Measurements from ENCODE around the gene SLC8A2. TPM values are rescaled to one million over a fixed set of nuclear protein-coding genes. Genes with fewer than 3 reads are reported as not detected.

The SLC8A2 gene
- total RNA-seq, 2 experiments from 2014 or later = 0.37 to 0.38 TPM

DNA sequence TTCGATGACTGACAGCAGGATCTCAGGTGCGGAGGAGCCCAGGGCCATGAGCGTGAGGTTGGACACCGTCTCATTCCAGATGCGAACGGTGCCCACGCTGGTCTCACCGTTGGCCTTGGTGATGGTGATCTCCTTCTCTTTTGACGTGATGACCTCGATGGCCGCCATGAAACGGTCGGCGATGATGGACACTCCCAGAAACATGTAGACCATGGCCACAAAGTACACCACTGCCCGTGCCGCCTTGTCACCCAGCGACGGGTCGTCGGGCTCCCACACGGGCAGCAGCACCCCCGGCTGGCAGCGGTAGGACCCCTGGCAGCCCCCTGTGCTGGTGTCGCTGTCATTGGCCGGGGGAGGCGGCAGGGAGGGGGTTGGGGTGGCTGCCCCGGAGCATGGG, 5.7 kb downstream of the SLC8A2 start:
- H3K9me3 Mint-ChIP-seq = no peaks in the 10 kb centered on the region
- DNase-seq = no peak
- H3K4me1 Mint-ChIP-seq = peaks cover 5% of the 10 kb centered on the region
- peaks cover 72% of the 10 kb centered on the region for H3K27me3 Mint-ChIP-seq
- no peak overlapping the region for H3K27ac Mint-ChIP-seq
- no peaks in the 10 kb centered on the region for H3K36me3 Mint-ChIP-seq
- no peak overlapping the region for H3K4me3 Mint-ChIP-seq

DNA sequence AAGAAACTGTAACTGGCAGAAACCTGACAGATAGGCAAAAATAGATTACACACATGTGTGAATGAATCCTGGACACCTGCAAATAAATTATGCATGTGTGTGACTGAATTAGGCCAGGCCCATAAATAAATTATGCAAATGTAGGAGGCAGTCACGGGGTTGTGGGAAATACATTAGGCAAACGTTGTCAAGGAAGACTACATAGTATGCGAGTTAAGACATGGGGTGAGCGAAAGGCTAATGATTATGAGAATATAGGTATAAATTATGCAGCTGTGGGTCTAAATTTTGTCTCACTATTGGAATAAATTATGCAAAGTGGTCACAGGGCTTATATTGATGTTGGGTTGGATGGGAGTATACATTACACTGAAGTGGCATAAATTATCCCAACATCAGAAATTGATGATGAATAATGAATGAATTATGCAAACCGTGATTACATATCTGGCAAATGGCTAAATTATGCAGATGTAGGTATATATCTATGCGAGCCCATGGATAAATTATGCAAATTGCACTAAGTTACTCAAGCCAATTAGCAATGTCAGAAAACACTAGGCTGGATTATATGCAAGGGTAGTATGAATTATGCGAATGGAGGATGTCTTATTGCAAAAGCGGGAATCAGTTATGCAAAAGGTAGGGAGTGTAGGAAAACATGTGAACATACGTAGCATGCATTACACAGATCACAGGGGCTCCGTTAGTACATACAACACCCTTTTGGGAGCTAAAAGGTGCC, 6.8 kb downstream of the SLC8A2 start:
- peaks cover 61% of the 10 kb centered on the region for H3K27me3 Mint-ChIP-seq
- no peaks in the 10 kb centered on the region for H3K36me3 Mint-ChIP-seq
- H3K4me3 Mint-ChIP-seq = no peak overlapping the region
- no peak for DNase-seq
- H3K4me1 Mint-ChIP-seq = peaks cover 5% of the 10 kb centered on the region
- H3K27ac Mint-ChIP-seq = no peak overlapping the region
- H3K9me3 Mint-ChIP-seq = no peaks in the 10 kb centered on the region

DNA sequence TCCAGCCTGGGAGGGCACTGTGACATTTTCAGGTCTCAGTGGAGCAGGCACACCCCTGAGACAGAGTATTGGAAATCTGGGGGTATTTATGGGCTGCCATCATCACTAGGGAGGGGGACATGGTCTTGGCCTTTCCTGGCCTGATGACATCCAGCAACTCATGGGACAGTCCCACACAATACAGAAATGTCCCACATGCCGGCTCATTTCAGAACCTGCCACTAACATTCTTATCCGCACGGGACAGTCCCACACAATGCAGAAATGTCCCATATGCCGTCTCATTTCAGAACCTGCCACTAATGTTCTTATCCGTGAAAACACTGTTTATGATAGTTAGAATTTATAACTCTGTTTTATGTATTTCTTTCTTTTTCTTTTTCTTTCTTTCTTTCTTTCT, 9.8 kb downstream of the SLC8A2 start:
- Mint-ChIP-seq H3K36me3 (peaks cover 2% of the 10 kb centered on the region), H3K27me3 (peaks cover 33% of the 10 kb centered on the region), H3K27ac (no peak overlapping the region), H3K9me3 (no peaks in the 10 kb centered on the region), H3K4me1 (no peaks in the 10 kb centered on the region), H3K4me3 (no peak overlapping the region)
- no peak for DNase-seq

DNA sequence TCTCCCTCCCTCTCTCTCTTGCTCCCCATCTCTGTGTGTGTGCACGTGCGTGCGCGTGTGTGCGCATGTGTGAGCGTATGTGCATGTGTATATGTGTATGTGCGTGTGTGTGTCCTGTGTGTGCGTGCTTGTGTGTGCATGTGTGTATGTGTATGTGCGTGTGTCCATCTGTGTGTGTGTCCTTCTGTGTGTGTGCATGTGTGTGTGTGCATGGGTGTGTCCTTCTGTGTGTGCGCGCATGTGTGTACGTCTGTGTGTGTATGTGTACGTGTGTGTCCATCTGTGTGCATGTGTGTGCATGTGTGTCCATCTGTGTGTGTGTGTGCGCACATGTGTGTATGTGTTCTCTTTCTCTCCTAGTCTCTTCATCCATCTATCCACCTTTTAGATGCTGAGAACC, 12.2 kb downstream of the SLC8A2 start:
- no peaks in the 10 kb centered on the region for H3K4me1 Mint-ChIP-seq
- no peaks in the 10 kb centered on the region for H3K9me3 Mint-ChIP-seq
- peaks cover 2% of the 10 kb centered on the region for H3K36me3 Mint-ChIP-seq
- H3K27ac Mint-ChIP-seq = no peak overlapping the region
- no peak overlapping the region for H3K4me3 Mint-ChIP-seq
- no peak for DNase-seq
- peaks cover 36% of the 10 kb centered on the region for H3K27me3 Mint-ChIP-seq

DNA sequence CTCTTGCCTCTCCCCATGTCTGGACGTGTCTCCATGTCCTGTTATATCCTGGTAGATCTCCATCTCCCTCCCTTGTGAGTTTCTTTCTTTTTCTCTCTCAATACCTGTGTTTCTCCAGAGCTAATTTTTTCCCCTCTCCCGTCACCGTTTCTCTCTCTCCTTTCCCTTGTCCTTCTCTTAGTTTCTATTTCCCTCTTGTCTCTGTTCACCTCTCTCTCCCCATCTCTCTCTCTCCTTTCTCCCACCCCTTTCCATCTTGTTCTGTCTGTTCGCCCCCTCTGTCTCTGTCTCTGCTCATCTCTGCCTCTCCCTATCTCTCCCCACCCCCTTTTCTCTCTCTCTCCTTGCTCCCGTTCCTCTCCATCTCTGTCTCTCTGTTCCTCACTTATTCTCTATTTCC, 13.0 kb downstream of the SLC8A2 start:
- Mint-ChIP-seq H3K36me3 (peaks cover 2% of the 10 kb centered on the region), H3K4me3 (no peak overlapping the region), H3K9me3 (no peaks in the 10 kb centered on the region), H3K27me3 (peaks cover 37% of the 10 kb centered on the region), H3K4me1 (no peaks in the 10 kb centered on the region), H3K27ac (no peak overlapping the region)
- no peak for DNase-seq

DNA sequence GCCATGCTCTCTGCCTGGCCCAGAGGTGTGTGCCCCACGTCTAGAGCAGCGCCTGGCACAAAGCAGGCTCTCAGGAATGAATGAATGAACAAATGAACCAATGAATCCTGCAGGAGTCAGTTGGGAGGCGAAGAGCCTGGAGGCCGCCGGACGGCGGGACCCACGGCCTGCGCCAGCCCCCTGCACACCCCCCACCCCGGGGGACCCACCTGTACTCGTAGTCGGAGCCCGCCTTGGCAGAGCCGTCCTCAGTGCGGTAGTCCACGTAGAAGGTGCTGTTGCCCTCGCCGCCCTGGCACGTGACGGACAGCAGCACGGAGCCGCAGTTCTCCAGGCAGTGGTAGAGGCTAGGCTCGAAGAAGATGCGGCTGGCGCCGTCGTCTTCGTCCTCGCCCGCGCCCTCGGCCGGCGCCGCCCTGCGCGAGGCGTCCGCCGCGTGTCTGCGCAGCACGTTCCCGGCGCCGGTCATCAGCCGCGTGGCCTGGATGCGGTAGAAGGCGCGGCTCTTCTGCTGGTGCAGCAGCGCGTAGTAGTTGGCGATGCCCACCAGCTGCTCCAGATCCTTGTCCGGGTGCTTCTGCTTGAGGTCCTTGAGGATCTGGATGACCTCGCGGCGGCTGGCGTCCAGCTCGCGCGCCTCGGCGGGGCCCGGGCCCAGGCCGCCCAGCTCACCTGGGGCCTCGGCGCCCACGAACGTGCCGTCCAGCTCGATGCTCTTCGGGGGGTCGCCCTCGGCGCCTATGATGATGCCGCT, 14.8 kb downstream of the SLC8A2 start:
- Mint-ChIP-seq H3K27ac (no peak overlapping the region), H3K4me3 (no peak overlapping the region), H3K27me3 (peaks cover 29% of the 10 kb centered on the region), H3K4me1 (no peaks in the 10 kb centered on the region), H3K9me3 (no peaks in the 10 kb centered on the region), H3K36me3 (peaks cover 2% of the 10 kb centered on the region)
- DNase-seq = no peak

DNA sequence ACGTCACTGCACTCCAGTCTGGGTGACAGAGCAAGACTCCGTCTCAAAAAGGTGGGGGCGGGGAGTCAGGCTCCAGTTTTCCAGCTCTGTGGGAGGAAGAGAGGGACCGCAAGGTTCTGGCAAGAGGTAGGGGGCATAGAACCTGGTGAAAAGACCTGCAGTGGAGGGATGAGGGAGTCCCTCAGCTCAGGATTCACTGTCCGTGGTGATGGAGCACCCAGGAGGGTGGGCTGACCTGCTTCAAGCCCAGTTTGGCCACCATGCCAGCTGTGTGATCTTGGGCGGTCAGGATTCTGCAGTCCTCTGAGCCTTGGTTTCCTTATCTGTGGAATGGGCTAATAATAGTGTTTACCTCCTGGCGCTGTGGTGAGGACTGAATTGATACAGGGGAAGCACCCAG, 21.2 kb downstream of the SLC8A2 start:
- Mint-ChIP-seq H3K4me1 (peaks cover 15% of the 10 kb centered on the region), H3K4me3 (no peak overlapping the region), H3K9me3 (peaks cover 5% of the 10 kb centered on the region), H3K27me3 (peaks cover 50% of the 10 kb centered on the region), H3K36me3 (peaks cover 2% of the 10 kb centered on the region), H3K27ac (no peak overlapping the region)
- no peak for DNase-seq

DNA sequence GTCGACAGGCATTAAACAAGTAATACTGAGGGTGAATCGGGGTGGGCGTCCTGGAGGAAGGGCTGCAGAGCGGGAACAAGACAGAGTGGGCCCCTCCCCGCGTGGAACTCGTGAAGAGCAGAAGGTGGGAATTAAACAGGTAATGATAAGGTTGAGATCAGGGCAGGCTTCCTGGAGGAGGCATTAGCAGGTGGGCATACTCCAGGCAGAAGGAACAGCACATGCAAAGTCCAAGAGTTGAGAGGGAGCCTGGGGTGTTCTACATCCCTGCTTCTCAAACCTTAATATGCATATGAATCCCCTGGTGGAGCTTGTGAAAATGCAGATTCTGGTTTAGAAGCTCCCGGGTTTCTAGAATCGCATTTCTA, 23.3 kb downstream of the SLC8A2 start:
- no peak for DNase-seq
- Mint-ChIP-seq H3K27ac (no peak overlapping the region), H3K4me1 (peaks cover 26% of the 10 kb centered on the region), H3K27me3 (peaks cover 60% of the 10 kb centered on the region), H3K4me3 (no peak overlapping the region), H3K36me3 (peaks cover 2% of the 10 kb centered on the region), H3K9me3 (peaks cover 5% of the 10 kb centered on the region)

DNA sequence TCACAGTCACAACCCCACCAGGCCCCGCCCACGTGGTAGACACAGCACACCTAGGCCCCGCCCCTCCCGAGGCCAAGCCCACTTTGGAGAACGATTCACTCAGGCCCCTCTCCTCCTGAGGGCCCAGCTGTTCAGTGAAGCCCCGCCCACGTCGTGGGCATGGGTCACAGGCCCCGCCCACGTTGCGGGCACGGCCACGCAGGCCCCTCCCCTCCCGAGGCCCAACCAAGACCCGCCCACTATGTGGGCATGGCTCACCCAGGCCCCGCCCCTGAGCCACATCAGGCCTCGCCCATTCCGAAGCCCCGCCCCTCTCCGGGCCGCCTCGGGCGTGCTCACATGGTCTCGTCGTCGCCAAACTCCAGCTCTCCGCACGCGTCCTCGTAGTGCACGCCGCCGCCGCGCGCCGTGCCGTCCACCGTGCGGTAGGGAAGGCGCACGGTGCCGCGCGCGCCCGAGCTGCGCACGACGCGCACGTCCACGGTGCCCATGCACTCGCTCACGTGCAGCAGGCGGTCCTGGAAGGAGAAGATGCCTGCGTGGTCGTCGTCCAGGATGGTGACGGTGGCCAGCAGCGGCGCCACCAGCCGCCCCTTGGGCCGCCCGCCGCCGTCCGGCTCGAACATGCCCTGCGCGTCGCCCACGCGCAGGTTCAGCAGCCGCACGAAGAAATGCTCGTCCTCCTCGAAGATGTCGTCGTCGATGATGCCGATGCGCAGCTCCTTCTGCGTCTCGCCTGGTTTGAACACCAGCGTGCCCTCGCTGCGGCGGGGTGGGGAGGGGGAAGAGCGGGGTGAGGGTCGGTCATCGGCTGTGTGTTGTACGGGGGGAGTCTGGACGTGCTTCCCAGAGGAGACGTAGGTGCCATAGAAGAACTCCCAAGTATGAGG, 24.0 kb downstream of the SLC8A2 start:
- no peak overlapping the region for H3K27ac Mint-ChIP-seq
- H3K4me1 Mint-ChIP-seq = peaks cover 27% of the 10 kb centered on the region
- H3K4me3 Mint-ChIP-seq = peak overlapping the region; percentile 52
- peaks cover 5% of the 10 kb centered on the region for H3K9me3 Mint-ChIP-seq
- H3K36me3 Mint-ChIP-seq = peaks cover 2% of the 10 kb centered on the region
- DNase-seq = peak; percentile 79
- H3K27me3 Mint-ChIP-seq = peaks cover 66% of the 10 kb centered on the region

DNA sequence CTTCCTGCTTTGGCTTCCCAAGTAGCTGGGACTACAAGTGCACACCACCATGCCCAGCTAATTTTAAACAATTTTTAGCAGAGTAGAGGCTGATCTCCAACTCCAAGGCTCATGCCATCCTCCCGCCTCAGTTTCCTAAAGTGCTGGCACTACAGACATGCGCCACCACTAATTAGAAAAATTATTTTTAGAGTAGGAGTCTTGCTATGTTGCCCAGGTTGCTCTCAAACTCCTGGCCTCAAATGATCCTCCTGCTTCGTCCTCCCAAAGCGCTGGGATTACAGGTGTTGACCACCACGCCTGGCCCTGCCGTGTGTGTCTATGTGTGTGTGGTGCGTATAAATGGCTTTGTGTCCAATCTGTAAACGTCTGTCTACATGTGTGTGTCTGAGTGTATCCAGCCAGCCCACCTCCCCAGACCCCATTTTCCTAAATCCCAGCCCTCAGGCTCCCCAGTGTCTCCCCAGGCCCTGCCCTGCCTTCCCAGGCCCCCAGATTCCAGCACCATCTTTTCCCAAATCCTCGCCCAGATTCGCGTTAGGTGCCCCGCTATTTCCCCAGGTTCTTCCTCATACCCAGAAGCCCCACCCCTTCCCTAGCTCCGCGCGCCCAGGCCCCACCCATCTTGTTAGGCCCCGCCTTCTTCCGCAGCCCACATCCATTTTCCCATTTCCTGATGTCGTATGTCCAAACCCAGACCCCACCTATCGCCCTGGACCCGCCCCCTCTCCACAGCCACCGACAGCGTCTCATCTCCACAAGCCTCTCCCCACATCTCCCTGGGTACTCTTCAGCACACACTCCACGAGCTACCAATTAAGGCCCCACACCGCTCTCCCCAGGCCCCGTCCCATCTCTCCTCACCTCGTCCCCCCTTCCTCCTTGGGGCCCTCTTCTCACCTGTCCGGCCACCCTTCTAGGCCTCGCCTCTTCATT, 24.9 kb downstream of the SLC8A2 start:
- Mint-ChIP-seq H3K36me3 (peaks cover 2% of the 10 kb centered on the region), H3K4me1 (peaks cover 27% of the 10 kb centered on the region), H3K9me3 (peaks cover 5% of the 10 kb centered on the region), H3K27ac (no peak overlapping the region), H3K4me3 (peak overlapping the region; percentile 52), H3K27me3 (peaks cover 70% of the 10 kb centered on the region)
- peak; percentile 35 for DNase-seq

DNA sequence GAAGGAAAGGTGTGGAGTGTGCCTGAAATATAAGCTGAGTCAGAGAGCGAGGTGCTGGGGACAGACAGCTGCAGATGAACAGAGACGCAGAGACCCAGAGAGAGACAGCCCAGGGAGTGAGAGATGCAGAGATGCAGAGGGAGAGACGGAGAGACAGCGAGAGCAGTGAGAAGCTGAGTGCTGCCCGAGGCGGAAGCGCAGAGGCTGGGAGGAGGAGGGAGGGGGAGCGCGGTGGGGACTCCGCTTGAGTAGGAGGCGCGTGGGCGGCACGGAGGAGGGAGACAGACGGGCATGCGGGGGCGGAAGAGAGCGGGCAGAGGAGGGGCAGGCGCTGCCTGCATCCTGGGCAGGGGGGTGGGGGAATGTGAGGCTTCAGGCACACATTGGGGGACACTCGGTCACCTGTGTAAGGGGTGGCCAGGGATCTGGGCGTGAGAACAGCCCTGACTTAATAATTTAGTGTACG, 25.7 kb downstream of the SLC8A2 start:
- H3K9me3 Mint-ChIP-seq = peaks cover 5% of the 10 kb centered on the region
- peak overlapping the region; percentile 59 for H3K4me3 Mint-ChIP-seq
- DNase-seq = peak; percentile 39
- H3K27ac Mint-ChIP-seq = no peak overlapping the region
- H3K4me1 Mint-ChIP-seq = peaks cover 27% of the 10 kb centered on the region
- peaks cover 76% of the 10 kb centered on the region for H3K27me3 Mint-ChIP-seq
- peaks cover 2% of the 10 kb centered on the region for H3K36me3 Mint-ChIP-seq

DNA sequence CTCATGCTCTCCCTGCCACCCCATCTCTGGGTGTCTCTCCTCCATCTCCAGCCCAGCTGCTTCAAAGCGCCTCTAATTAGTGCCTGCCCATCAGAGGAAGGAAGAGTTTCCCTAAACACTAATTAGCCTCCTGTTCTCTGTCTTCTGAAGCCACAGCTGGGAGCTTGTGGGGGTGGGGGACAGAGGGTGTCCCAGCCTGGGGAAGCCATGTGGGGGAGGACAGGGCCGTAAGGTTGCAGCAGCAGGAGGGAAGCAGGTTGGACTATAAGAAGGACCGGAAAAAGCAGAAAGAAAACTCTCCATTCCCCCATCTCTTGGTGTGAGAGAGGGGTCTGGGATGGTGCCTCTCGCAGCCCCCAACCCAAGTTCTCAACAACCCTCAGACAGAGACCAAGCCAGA, 26.2 kb downstream of the SLC8A2 start:
- Mint-ChIP-seq H3K4me3 (peak overlapping the region; percentile 59), H3K36me3 (peaks cover 2% of the 10 kb centered on the region), H3K27me3 (peaks cover 78% of the 10 kb centered on the region), H3K27ac (no peak overlapping the region), H3K9me3 (peaks cover 5% of the 10 kb centered on the region), H3K4me1 (peaks cover 27% of the 10 kb centered on the region)
- no peak for DNase-seq

DNA sequence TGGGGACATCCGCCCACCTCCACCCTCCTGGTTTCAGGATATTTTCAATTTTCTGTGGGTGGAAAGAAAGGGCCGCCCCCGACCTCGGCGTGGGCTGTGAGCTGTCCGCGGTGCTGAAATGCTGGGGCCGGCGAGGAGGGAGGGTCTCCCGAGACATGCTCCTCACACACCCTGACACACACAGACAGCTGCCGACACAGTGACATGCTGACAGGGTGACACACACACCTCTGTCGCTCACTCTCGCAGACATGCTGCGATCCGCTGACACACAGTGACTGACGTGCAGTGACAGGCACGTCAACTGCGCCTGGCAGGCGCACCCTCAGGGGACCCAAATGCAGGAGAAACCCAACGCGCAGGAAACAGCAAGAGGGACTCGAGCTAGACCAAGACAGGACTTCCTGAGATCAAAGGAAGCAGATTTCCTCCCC, 27.3 kb downstream of the SLC8A2 start:
- H3K4me1 Mint-ChIP-seq = peaks cover 27% of the 10 kb centered on the region
- peaks cover 78% of the 10 kb centered on the region for H3K27me3 Mint-ChIP-seq
- H3K4me3 Mint-ChIP-seq = no peak overlapping the region
- no peak overlapping the region for H3K27ac Mint-ChIP-seq
- no peak for DNase-seq
- H3K36me3 Mint-ChIP-seq = peaks cover 2% of the 10 kb centered on the region
- peaks cover 5% of the 10 kb centered on the region for H3K9me3 Mint-ChIP-seq

DNA sequence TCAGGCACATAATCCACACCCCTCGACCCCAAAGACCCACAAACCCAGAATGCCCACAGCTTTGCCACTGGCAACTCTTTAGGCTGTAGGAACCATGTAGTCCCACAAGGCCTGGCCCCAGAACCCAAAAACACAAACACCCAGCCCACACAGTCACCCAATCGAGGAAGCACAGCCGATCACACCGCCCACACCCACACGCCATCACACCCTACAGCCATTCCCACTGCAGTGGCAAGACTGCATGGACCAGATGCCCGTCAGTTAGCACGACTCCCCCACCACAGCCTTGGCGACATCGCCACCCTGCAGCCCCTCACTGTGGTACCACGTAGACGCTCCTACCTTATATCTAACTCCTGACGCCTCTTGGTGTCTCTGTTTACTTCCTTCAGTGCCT, 28.4 kb downstream of the SLC8A2 start:
- no peak overlapping the region for H3K4me3 Mint-ChIP-seq

More for the DNA sequence above, 28.4 kb downstream of the SLC8A2 start:
- Mint-ChIP-seq H3K27me3 (peaks cover 75% of the 10 kb centered on the region), H3K9me3 (peaks cover 5% of the 10 kb centered on the region), H3K36me3 (peaks cover 2% of the 10 kb centered on the region), H3K4me1 (peaks cover 27% of the 10 kb centered on the region), H3K27ac (no peak overlapping the region)
- DNase-seq = no peak

All from activated naive CD8-positive, alpha-beta T cell treated with anti-CD3 and anti-CD28 coated beads for 36 hours (primary cell).